Transverse colon (tissue), 4 donors: ENCODE measurements around the gene IL1F10. TPM values are rescaled to one million over a fixed set of nuclear protein-coding genes. Genes with fewer than 3 reads are reported as not detected.

Experiments used
- DNase-seq: peaks from one replicate; pipeline ENCODE4 v3.0.0-alpha.2; 2019
- H3K27ac ChIP-seq, 4 donors: fragments of 200-600 bp; sonication (generic); 2 replicates each; pipeline ENCODE4 v1.5.1; 2016 to 2018; ENCODE audit warnings: inconsistent platforms in 4 of 4
- H3K27me3 ChIP-seq: fragments of 200-600 bp; sonication (generic); 2 replicates; pipeline ENCODE4 v1.5.1; 2017; ENCODE audit warnings: inconsistent platforms
- H3K36me3 ChIP-seq, 4 donors: fragments of 200-600 bp; sonication (generic); 2 replicates each; pipeline ENCODE4 v1.5.1; 2017 to 2019; ENCODE audit warnings: inconsistent platforms in 4 of 4
- H3K4me1 ChIP-seq, 4 donors: fragments of 200-600 bp; sonication (generic); 2 replicates each; pipeline ENCODE4 v1.5.1; 2017 to 2020; ENCODE audit warnings: inconsistent platforms in 4 of 4
- H3K4me3 ChIP-seq, 4 donors: fragments of 200-600 bp; sonication (generic); 1 replicate in 1 of 4; 2 replicates in 3 of 4; pipeline versions ENCODE4 v1.5.1 to v1.6.1; 2017 to 2019; ENCODE audit warnings: inconsistent platforms in 4 of 4
- H3K9me3 ChIP-seq, 2 donors: fragments of 200-600 bp; sonication (generic); 2 replicates each; pipeline ENCODE4 v1.5.1; 2017 to 2019; ENCODE audit warnings: inconsistent platforms in 2 of 2
- EP300 ChIP-seq: sonication (generic); formaldehyde crosslinking; IDR thresholded peaks from one replicate; pipeline ENCODE4 v1.6.1; 2017; ENCODE audit warnings: antibody characterized with exemption, low read depth
- POLR2A ChIP-seq: fragments of 450-650 bp; IDR thresholded peaks from one replicate; pipeline ENCODE4 v1.6.1; 2016; ENCODE audit warnings: antibody characterized with exemption, mild to moderate bottlenecking, moderate library complexity
- POLR2AphosphoS5 ChIP-seq, 3 donors: sonication (generic); formaldehyde crosslinking; IDR thresholded peaks; one replicate each; pipeline ENCODE4 v1.6.1; 2016; ENCODE audit warnings: antibody characterized with exemption in 3 of 3
- WGBS, 2 donors: methylation state at CpG; one replicate each; pipeline ENCODE4 v1.1.5; 2018; ENCODE audit warnings: low coverage in 1 of 2; 5-methylcytosine and 5-hydroxymethylcytosine counted together
- in situ Hi-C, 4 donors: fragments of 200-750 bp; cut with MboI; loops; one replicate each; pipeline versions ENCODE4 v1.15.0 to v1.15.1; 2017; ENCODE audit warnings: low sequenced_read_pairs in 3 of 4, low pct_ligation_motif_present in 1 of 4, low pct_unique_long_range_greater_than_20kb in 1 of 4
- intact Hi-C: fragments of 100-400 bp; cut with DNase I; formaldehyde crosslinking; loops from one replicate; pipeline ENCODE4 v1.15.1; 2023; ENCODE audit warnings: low total_unique reads
- total RNA-seq, 4 donors: library from RNA; depleted of rRNA; stranded (reverse); fragments of >200 nt; gene quantifications; one replicate each; pipeline ENCODE4 v1.1.0, GENCODE V29; 2016
- TF ChIP-seq, protein P1 (sequence below), 5 experiments: fragments of 200-600 bp in 3 of 5; fragments of 450-650 bp in 2 of 5; sonication (generic) in 3 of 5; IDR thresholded peaks; 1 replicate in 2 of 5; 2 replicates in 3 of 5; pipeline ENCODE4 v1.5.1; 2016 to 2017; ENCODE audit warnings: antibody characterized with exemption in 5 of 5, inconsistent platforms in 3 of 5, mild to moderate bottlenecking in 2 of 5, moderate library complexity in 1 of 5

Gene IL1F10, protein sequence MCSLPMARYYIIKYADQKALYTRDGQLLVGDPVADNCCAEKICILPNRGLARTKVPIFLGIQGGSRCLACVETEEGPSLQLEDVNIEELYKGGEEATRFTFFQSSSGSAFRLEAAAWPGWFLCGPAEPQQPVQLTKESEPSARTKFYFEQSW
- total RNA-seq, result not detected

DNA sequence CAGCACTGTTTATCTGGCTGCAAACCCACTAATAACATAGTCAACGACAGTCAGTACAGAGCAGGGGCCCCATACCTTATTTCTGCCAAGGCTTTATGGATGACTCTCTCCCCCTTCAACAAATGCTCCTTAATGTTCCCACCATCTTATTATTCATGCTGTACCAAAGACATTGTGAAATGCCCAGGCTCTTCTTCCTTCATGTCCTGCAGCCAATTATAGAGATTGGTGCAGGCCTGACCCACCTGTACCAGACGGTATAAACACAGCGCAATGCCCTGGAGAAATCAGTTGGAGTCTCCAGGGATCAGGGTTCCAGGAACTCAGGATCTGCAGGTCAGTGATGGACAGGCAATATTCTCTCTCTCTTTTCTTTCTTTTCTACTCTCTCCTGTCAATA is at the start of gene IL1F10:
TSS of gene IL1F10 (plus strand) at position 290 of the 400 bp plus-strand sequence. CDS start 4,769 bp downstream, outside the sequence.
- no peaks in the 10 kb centered on the region for H3K27me3 ChIP-seq
- in situ Hi-C loops (no loop called here), intact Hi-C loops (no loop called here)
- no peaks in the 10 kb centered on the region for H3K36me3 ChIP-seq
- H3K27ac ChIP-seq, result no peak within 1 kb of the TSS
- no peaks in the 10 kb centered on the region for H3K9me3 ChIP-seq
- DNase-seq, result no peak
- 74 to 100% methylated on average over 2 to 3 of the region's 3 CpGs for WGBS, 2 donors
- no peaks in the 10 kb centered on the region for H3K4me1 ChIP-seq
- TF ChIP-seq, protein P1, sequence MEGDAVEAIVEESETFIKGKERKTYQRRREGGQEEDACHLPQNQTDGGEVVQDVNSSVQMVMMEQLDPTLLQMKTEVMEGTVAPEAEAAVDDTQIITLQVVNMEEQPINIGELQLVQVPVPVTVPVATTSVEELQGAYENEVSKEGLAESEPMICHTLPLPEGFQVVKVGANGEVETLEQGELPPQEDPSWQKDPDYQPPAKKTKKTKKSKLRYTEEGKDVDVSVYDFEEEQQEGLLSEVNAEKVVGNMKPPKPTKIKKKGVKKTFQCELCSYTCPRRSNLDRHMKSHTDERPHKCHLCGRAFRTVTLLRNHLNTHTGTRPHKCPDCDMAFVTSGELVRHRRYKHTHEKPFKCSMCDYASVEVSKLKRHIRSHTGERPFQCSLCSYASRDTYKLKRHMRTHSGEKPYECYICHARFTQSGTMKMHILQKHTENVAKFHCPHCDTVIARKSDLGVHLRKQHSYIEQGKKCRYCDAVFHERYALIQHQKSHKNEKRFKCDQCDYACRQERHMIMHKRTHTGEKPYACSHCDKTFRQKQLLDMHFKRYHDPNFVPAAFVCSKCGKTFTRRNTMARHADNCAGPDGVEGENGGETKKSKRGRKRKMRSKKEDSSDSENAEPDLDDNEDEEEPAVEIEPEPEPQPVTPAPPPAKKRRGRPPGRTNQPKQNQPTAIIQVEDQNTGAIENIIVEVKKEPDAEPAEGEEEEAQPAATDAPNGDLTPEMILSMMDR (IDR thresholded peaks at IDR 0.05), result no peak
- TF ChIP-seq POLR2AphosphoS5 (IDR thresholded peaks at IDR 0.05), result no peak
- no peak for TF ChIP-seq POLR2A
- no peak for TF ChIP-seq EP300
- no peak within 1 kb of the TSS for H3K4me3 ChIP-seq

DNA sequence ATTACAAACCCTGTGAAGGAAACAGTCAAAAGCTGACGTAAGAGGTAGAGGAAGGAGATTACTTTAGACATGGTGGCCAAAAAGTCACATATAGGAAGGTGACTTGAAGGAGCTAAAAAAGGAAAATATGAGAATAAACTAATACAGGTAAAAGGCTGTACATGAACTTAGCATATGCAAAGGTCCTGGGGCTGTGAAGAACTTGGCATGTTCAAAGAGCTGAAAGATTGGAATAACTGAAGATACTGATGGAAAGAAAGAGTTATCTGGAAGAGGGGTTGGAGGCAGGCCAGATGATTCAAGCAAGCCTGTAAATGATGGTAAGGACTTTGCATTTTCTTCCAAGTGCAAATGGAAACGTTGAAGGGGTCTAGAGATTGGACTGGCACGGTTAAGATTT is 49.3 kb upstream of the IL1F10 start:
- in situ Hi-C loops, result no loop called here
- no peaks in the 10 kb centered on the region for H3K4me1 ChIP-seq
- WGBS, 2 donors, result 74 to 76% methylated on average over 3 of the region's 3 CpGs
- no peaks in the 10 kb centered on the region for H3K36me3 ChIP-seq
- H3K27me3 ChIP-seq, result peaks cover 17% of the 10 kb centered on the region
- intact Hi-C loops, result no loop called here
- H3K27ac ChIP-seq, result no peak overlapping the region
- DNase-seq, result no peak
- no peaks in the 10 kb centered on the region for H3K9me3 ChIP-seq
- H3K4me3 ChIP-seq, result no peak overlapping the region
- TF ChIP-seq POLR2AphosphoS5 (IDR thresholded peaks at IDR 0.05), result no peak
- TF ChIP-seq EP300, result no peak
- no peak for TF ChIP-seq POLR2A
- TF ChIP-seq, protein P1 (IDR thresholded peaks at IDR 0.05), result no peak

DNA sequence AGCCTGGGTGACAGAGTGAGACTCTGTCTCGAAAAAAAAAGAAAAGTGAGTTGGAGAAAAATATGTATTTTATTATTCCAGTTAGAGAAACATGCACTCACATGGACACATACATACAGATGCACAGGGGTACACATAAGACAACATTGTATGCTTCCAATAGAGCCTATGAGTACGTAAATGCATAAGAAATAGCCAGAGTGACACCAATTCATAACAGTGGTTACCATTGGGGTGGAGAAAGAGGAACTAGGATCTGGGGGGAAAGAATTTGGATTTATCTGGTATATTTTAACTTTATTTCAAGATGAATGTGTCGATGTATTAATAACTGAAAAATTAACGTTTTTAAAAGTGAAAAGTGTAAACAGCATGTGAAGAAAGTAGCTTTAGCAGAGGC is 46.5 kb upstream of the IL1F10 start:
- in situ Hi-C loops, result no loop called here

DNA sequence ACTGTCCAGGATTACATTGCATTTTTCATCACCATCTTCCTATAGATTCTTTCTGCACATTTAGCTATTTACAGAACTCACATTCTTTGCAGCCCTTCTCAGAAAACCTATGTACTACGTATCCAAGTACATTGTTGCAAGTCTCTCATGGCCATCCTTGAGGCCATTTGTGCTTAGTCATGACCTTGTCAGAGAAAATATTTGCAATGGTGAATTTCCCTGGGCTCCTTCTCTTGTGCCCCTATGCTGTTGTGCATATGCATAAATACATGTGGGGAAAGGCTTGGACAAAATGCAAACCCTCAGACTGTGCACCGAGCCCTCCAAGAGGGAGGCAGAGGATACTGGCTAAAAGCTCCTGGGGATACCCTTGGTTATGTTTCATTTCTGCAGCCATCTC is 43.0 kb upstream of the IL1F10 start:
- no peak for DNase-seq
- H3K27me3 ChIP-seq, result peaks cover 31% of the 10 kb centered on the region
- in situ Hi-C loops, result no loop called here

More for the DNA sequence above, 46.5 kb upstream of the IL1F10 start:
- H3K36me3 ChIP-seq, result no peaks in the 10 kb centered on the region
- no peak overlapping the region for H3K4me3 ChIP-seq
- H3K27ac ChIP-seq, result no peak overlapping the region
- H3K27me3 ChIP-seq, result peaks cover 19% of the 10 kb centered on the region
- 45 to 79% methylated on average over 4 of the region's 4 CpGs for WGBS, 2 donors
- no peaks in the 10 kb centered on the region for H3K9me3 ChIP-seq
- DNase-seq, result no peak
- intact Hi-C loops, result no loop called here
- TF ChIP-seq, protein P1 (IDR thresholded peaks at IDR 0.05), result no peak
- TF ChIP-seq POLR2AphosphoS5 (IDR thresholded peaks at IDR 0.05) (no peak), EP300 (no peak)
- no peaks in the 10 kb centered on the region for H3K4me1 ChIP-seq

More for the DNA sequence above, 43.0 kb upstream of the IL1F10 start:
- no peak overlapping the region for H3K4me3 ChIP-seq
- WGBS, 2 donors, result 88% methylated on average over 2 of the region's 2 CpGs; no CpG with 5 or more reads in 1 of the 2 donors
- H3K36me3 ChIP-seq, result no peaks in the 10 kb centered on the region
- TF ChIP-seq POLR2AphosphoS5 (IDR thresholded peaks at IDR 0.05) (no peak), POLR2A (no peak), EP300 (no peak)
- TF ChIP-seq, protein P1 (IDR thresholded peaks at IDR 0.05), result no peak
- no peaks in the 10 kb centered on the region for H3K9me3 ChIP-seq
- H3K27ac ChIP-seq, result no peak overlapping the region
- intact Hi-C loops, result no loop called here
- no peaks in the 10 kb centered on the region for H3K4me1 ChIP-seq
